DMS153 treated with DMSO at 0.1 percent for 48 hours (cell line): Measurements from ENCODE around the gene SULT1C4.
"Not testable (repeated sequence)": the region's sequence is repeated elsewhere in the genome, so short reads cannot be mapped to it uniquely, and the experiment has no call there.

Experiments
- DNase-seq: peaks from one replicate; lab custom pipeline; 2025; ENCODE audit not compliant: unreplicated experiment; lab: John Stamatoyannopoulos, UW

Gene SULT1C4

GRCh38 chr2:108412995-108413710, 35.4 kb downstream of the SULT1C4 start:
- no peak for DNase-seq

- no peak for DNase-seq
Measured at GRCh38 chr2:108413711-108414095, 35.9 kb downstream of the SULT1C4 start.

GRCh38 chr2:108414256-108414876, 36.6 kb downstream of the SULT1C4 start:
- no peak for DNase-seq

GRCh38 chr2:108414945-108415344, 37.2 kb downstream of the SULT1C4 start:
- DNase-seq = no peak

- DNase-seq = no peak
Measured at GRCh38 chr2:108417254-108417653, 39.5 kb downstream of the SULT1C4 start.

- DNase-seq = no peak
Measured at GRCh38 chr2:108418416-108418815, 40.7 kb downstream of the SULT1C4 start.

GRCh38 chr2:108423067-108423466, 45.3 kb downstream of the SULT1C4 start:
- no peak for DNase-seq

- DNase-seq = no peak
Measured at GRCh38 chr2:108423502-108424251, 45.9 kb downstream of the SULT1C4 start.

GRCh38 chr2:108428286-108429009, 50.7 kb downstream of the SULT1C4 start:
- no peak for DNase-seq

GRCh38 chr2:108435578-108435977, 57.8 kb downstream of the SULT1C4 start:
- DNase-seq = not testable (repeated sequence)

GRCh38 chr2:108436976-108437375, 59.2 kb downstream of the SULT1C4 start:
- no peak for DNase-seq
